ENCODE data around the gene F7. TPM values are rescaled to one million over a fixed set of nuclear protein-coding genes. Genes with fewer than 3 reads are reported as not detected.

F7 gene
- total RNA-seq, 2 experiments from 2014 or later: not detected

DNA sequence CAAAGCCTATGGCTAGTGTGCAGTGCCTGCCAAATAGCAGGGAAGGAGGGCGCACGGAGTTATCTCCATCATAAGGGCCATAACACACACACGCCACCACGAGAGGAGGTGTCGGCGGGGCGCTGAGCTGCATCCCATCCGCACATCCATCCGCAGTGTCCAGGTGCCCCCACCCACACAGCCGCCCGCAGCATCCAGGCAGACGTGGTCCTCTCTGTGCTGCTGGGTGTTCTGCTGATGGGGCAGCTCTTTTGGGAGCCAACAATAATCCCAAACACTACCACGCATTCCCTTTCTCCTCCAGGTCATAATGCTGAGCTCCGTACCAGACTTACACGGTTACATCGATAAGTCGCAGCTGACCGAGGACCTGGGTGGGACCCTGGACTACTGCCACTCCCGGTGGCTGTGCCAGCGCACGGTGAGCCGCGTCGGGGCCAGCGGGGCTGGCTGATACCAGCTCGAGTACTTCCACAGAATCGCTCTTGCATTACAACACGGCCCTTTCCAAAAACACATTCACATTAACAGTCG, 41.5 kb upstream of the F7 start:
- ATAC-seq (no peak), DNase-seq (no peak)
- ChIA-PET CTCF (no interaction called here), POLR2A (no interaction called here)
- Mint-ChIP-seq H3K4me1 (ENCODE audit: low read depth) (no peaks in the 10 kb centered on the region), H3K27ac (no peak overlapping the region), H3K9me3 (ENCODE audit: insufficient read depth) (no peaks in the 10 kb centered on the region), H3K36me3 (ENCODE audit: low read depth) (no peaks in the 10 kb centered on the region), H3K27me3 (ENCODE audit: low read depth) (no peaks in the 10 kb centered on the region), H3K4me3 (no peak overlapping the region)

DNA sequence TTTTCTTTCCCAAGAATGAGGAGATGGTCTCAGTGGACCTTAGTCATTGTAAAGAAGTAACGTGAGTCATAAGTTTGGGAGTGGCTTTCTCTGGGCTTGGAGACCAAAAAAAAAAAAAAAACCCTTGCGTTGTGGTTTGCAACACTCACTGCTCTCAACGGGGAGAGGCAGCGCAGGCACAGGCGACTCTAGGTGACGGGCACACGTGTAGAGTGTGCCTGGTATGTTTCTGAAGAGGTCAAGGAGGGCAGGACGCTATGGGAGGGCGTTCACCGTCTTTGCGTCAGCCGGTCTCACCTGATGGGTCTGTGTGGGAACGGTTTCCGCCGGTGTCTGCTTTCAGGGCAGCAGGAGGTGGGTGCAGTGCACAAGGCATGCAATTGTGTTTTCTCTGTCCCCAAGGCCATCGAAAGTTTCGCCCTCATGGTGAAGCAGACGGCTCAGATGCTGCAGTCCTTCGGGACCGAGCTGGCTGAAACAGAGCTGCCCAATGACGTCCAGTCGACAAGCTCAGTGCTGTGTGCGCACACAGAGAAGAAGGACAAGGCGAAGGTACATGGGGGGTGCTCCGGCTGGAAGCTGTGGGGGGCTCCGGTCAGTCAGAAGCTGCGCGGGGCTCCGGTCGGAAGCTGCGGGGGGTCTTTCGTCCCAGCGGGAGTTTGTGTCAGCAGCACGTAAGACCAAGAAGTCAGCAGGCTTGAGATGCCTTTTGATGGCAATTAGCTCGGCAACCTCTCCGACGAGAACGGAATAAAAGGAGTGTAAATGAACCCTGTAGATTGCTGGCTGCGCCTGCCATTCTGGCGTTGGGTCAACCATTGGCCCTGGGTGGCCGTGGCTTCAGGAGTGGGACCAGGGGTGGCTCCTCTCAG, 40.8 kb upstream of the F7 start:
- CTCF ChIA-PET: no interaction called here
- no peak for DNase-seq
- ATAC-seq: no peak
- no peaks in the 10 kb centered on the region for H3K9me3 Mint-ChIP-seq (ENCODE audit: insufficient read depth)
- H3K27ac Mint-ChIP-seq: no peak overlapping the region
- H3K4me1 Mint-ChIP-seq (ENCODE audit: low read depth): no peaks in the 10 kb centered on the region
- H3K27me3 Mint-ChIP-seq (ENCODE audit: low read depth): no peaks in the 10 kb centered on the region
- POLR2A ChIA-PET: interaction anchor here (0.6 kb wide), 1 partner anchor 66 kb away, joined by 3 read pairs; no protein-coding TSS in a partner anchor
- H3K36me3 Mint-ChIP-seq (ENCODE audit: low read depth): no peaks in the 10 kb centered on the region
- H3K4me3 Mint-ChIP-seq: no peak overlapping the region

DNA sequence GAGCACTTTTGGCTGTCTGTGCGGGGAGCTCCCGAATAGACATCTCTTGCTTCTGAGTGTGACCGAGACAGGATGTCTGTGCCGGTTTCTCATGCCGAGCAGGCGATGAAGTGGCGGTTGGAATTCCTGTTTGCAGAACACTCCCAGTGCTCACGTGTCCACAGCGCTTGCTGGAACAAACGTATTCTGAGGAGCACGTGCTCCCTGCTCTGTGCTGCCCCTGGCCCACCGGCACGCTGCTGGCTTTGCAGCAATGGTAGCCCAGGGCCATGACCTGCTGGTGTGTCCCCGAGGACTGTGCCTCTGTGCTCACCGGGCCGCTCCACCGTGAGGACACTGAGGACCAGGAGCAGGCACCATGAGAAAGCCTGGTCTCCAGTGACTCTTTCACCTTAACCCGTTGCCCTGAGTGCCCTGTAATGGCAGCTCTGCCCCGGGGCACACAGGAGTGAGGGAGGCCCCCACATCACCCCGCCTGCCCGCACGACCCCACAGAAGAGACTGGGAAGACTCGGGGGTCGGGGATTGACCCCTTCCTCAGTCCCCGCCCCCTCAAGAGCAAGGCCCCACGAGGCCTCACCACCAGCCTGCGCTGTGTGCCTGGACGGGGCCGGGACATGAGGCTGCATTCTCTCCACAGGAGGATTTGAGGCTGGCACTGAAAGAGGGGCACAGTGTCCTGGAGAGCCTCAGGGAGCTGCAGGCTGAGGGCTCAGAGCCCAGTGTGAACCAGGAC, 40.0 kb upstream of the F7 start:
- no peaks in the 10 kb centered on the region for H3K27me3 Mint-ChIP-seq (ENCODE audit: low read depth)
- H3K9me3 Mint-ChIP-seq (ENCODE audit: insufficient read depth): no peaks in the 10 kb centered on the region
- no peaks in the 10 kb centered on the region for H3K4me1 Mint-ChIP-seq (ENCODE audit: low read depth)
- no peak for ATAC-seq
- no peak overlapping the region for H3K27ac Mint-ChIP-seq
- H3K4me3 Mint-ChIP-seq: no peak overlapping the region
- no peak for DNase-seq
- CTCF ChIA-PET: no interaction called here
- no peaks in the 10 kb centered on the region for H3K36me3 Mint-ChIP-seq (ENCODE audit: low read depth)
- POLR2A ChIA-PET: no interaction called here

GRCh38 chr13:113066142-113066455, 39.5 kb upstream of the F7 start:
- CTCF ChIA-PET: no interaction called here
- no peaks in the 10 kb centered on the region for H3K36me3 Mint-ChIP-seq (ENCODE audit: low read depth)
- ATAC-seq (no peak), DNase-seq (no peak)
- no peaks in the 10 kb centered on the region for H3K9me3 Mint-ChIP-seq (ENCODE audit: insufficient read depth)
- H3K4me1 Mint-ChIP-seq (ENCODE audit: low read depth): no peaks in the 10 kb centered on the region
- no peak overlapping the region for H3K27ac Mint-ChIP-seq
- POLR2A ChIA-PET: no interaction called here
- H3K27me3 Mint-ChIP-seq (ENCODE audit: low read depth): no peaks in the 10 kb centered on the region
- no peak overlapping the region for H3K4me3 Mint-ChIP-seq

DNA sequence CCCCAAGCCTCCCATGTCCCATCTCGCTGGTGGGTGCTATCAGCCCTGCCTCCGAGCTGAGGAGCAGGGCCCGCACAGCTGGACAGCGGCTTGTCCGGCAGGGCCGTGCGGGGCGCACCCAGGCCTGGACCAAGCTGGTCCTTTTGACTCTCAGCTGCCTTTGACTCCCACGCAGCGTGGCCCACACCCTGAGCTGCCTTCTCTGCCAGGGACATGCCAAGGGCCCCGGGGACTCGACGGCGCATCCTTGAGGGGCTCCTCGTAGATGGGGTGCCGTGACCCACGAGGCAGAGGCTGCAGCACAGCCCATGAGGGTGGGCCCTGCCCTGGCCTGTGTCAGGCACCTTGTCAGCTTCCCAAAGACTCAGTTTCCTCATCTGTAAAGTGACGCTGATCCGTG, 38.8 kb upstream of the F7 start:
- Mint-ChIP-seq H3K27me3 (ENCODE audit: low read depth) (no peaks in the 10 kb centered on the region), H3K4me1 (ENCODE audit: low read depth) (no peaks in the 10 kb centered on the region), H3K4me3 (no peak overlapping the region), H3K9me3 (ENCODE audit: insufficient read depth) (no peaks in the 10 kb centered on the region), H3K36me3 (ENCODE audit: low read depth) (no peaks in the 10 kb centered on the region), H3K27ac (no peak overlapping the region)
- POLR2A ChIA-PET: no interaction called here
- DNase-seq: no peak
- no peak for ATAC-seq
- CTCF ChIA-PET: no interaction called here

- no peak overlapping the region for H3K27ac Mint-ChIP-seq
- CTCF ChIA-PET: no interaction called here
- no peaks in the 10 kb centered on the region for H3K27me3 Mint-ChIP-seq (ENCODE audit: low read depth)
- POLR2A ChIA-PET: no interaction called here
- no peak overlapping the region for H3K4me3 Mint-ChIP-seq
- no peaks in the 10 kb centered on the region for H3K9me3 Mint-ChIP-seq (ENCODE audit: insufficient read depth)
- DNase-seq (no peak), ATAC-seq (no peak)
- H3K36me3 Mint-ChIP-seq (ENCODE audit: low read depth): no peaks in the 10 kb centered on the region
- no peaks in the 10 kb centered on the region for H3K4me1 Mint-ChIP-seq (ENCODE audit: low read depth)
These were observed 35.5 kb upstream of the F7 start for GRCh38 chr13:113069861-113070805.

- no peak overlapping the region for H3K4me3 Mint-ChIP-seq
- ChIA-PET POLR2A (no interaction called here), CTCF (no interaction called here)
- ATAC-seq: no peak
- no peaks in the 10 kb centered on the region for H3K4me1 Mint-ChIP-seq (ENCODE audit: low read depth)
- H3K36me3 Mint-ChIP-seq (ENCODE audit: low read depth): no peaks in the 10 kb centered on the region
- H3K9me3 Mint-ChIP-seq (ENCODE audit: insufficient read depth): no peaks in the 10 kb centered on the region
- no peak for DNase-seq
- H3K27me3 Mint-ChIP-seq (ENCODE audit: low read depth): no peaks in the 10 kb centered on the region
- no peak overlapping the region for H3K27ac Mint-ChIP-seq
These were observed 34.7 kb upstream of the F7 start for GRCh38 chr13:113070855-113071254.

GRCh38 chr13:113072376-113072775, 33.2 kb upstream of the F7 start:
- Mint-ChIP-seq H3K36me3 (ENCODE audit: low read depth) (no peaks in the 10 kb centered on the region), H3K4me1 (ENCODE audit: low read depth) (no peaks in the 10 kb centered on the region), H3K4me3 (no peak overlapping the region), H3K27me3 (ENCODE audit: low read depth) (no peaks in the 10 kb centered on the region), H3K9me3 (ENCODE audit: insufficient read depth) (no peaks in the 10 kb centered on the region), H3K27ac (no peak overlapping the region)
- no peak for ATAC-seq
- POLR2A ChIA-PET: no interaction called here
- no peak for DNase-seq
- CTCF ChIA-PET: no interaction called here

- H3K27me3 Mint-ChIP-seq (ENCODE audit: low read depth): no peaks in the 10 kb centered on the region
- CTCF ChIA-PET: no interaction called here
- DNase-seq (no peak), ATAC-seq (no peak)
- no peaks in the 10 kb centered on the region for H3K4me1 Mint-ChIP-seq (ENCODE audit: low read depth)
- no peaks in the 10 kb centered on the region for H3K9me3 Mint-ChIP-seq (ENCODE audit: insufficient read depth)
- H3K36me3 Mint-ChIP-seq (ENCODE audit: low read depth): no peaks in the 10 kb centered on the region
- POLR2A ChIA-PET: no interaction called here
- no peak overlapping the region for H3K27ac Mint-ChIP-seq
- H3K4me3 Mint-ChIP-seq: no peak overlapping the region
These were observed 31.6 kb upstream of the F7 start for GRCh38 chr13:113073942-113074341.

GRCh38 chr13:113074401-113074800, 31.2 kb upstream of the F7 start:
- no peaks in the 10 kb centered on the region for H3K27me3 Mint-ChIP-seq (ENCODE audit: low read depth)
- no peaks in the 10 kb centered on the region for H3K4me1 Mint-ChIP-seq (ENCODE audit: low read depth)
- H3K36me3 Mint-ChIP-seq (ENCODE audit: low read depth): no peaks in the 10 kb centered on the region
- H3K27ac Mint-ChIP-seq: no peak overlapping the region
- CTCF ChIA-PET: no interaction called here
- DNase-seq: no peak
- H3K9me3 Mint-ChIP-seq (ENCODE audit: insufficient read depth): no peaks in the 10 kb centered on the region
- no peak overlapping the region for H3K4me3 Mint-ChIP-seq
- POLR2A ChIA-PET: no interaction called here
- no peak for ATAC-seq

- Mint-ChIP-seq H3K27me3 (ENCODE audit: low read depth) (no peaks in the 10 kb centered on the region), H3K36me3 (ENCODE audit: low read depth) (no peaks in the 10 kb centered on the region), H3K4me1 (ENCODE audit: low read depth) (no peaks in the 10 kb centered on the region), H3K27ac (no peak overlapping the region), H3K4me3 (no peak overlapping the region), H3K9me3 (ENCODE audit: insufficient read depth) (no peaks in the 10 kb centered on the region)
- no peak for ATAC-seq
- ChIA-PET POLR2A (no interaction called here), CTCF (no interaction called here)
- no peak for DNase-seq
These were observed 30.7 kb upstream of the F7 start for GRCh38 chr13:113074876-113075275.

DNA sequence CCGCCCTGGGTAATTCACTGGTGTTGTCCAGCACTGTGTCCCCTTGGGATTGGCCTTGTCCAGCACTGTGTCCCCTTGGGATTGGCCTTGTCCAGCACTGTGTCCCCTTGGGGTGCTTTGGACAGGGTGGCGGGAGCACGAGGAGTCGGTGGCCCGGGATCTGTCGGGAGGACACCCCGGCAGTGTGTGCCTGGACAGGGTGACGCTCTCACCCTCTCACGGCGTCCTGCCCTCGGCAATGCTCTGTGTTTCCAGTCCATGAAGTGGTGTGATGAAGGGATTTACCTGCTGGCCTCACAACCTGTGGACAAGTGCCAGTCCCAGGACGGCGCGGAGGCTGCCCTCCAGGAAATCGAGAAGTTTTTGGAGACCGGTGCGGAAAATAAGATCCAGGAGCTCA, 29.9 kb upstream of the F7 start:
- no peak for ATAC-seq
- ChIA-PET CTCF (no interaction called here), POLR2A (no interaction called here)

More for the DNA sequence above, 29.9 kb upstream of the F7 start:
- H3K27me3 Mint-ChIP-seq (ENCODE audit: low read depth): no peaks in the 10 kb centered on the region
- H3K9me3 Mint-ChIP-seq (ENCODE audit: insufficient read depth): no peaks in the 10 kb centered on the region
- no peaks in the 10 kb centered on the region for H3K4me1 Mint-ChIP-seq (ENCODE audit: low read depth)
- no peaks in the 10 kb centered on the region for H3K36me3 Mint-ChIP-seq (ENCODE audit: low read depth)
- no peak overlapping the region for H3K4me3 Mint-ChIP-seq
- no peak for DNase-seq
- no peak overlapping the region for H3K27ac Mint-ChIP-seq
